CD4-positive, alpha-beta T cell treated with Interleukin-21 for 1 hour (primary cell): ENCODE data around the gene MFSD12.
"Not testable (repeated sequence)": the region's sequence is repeated elsewhere in the genome, so short reads cannot be mapped to it uniquely, and the experiment has no call there.

Experiments used
- DNase-seq: peaks from one replicate; pipeline ENCODE4 v3.0.0-alpha.2; 2020

Gene MFSD12

DNA sequence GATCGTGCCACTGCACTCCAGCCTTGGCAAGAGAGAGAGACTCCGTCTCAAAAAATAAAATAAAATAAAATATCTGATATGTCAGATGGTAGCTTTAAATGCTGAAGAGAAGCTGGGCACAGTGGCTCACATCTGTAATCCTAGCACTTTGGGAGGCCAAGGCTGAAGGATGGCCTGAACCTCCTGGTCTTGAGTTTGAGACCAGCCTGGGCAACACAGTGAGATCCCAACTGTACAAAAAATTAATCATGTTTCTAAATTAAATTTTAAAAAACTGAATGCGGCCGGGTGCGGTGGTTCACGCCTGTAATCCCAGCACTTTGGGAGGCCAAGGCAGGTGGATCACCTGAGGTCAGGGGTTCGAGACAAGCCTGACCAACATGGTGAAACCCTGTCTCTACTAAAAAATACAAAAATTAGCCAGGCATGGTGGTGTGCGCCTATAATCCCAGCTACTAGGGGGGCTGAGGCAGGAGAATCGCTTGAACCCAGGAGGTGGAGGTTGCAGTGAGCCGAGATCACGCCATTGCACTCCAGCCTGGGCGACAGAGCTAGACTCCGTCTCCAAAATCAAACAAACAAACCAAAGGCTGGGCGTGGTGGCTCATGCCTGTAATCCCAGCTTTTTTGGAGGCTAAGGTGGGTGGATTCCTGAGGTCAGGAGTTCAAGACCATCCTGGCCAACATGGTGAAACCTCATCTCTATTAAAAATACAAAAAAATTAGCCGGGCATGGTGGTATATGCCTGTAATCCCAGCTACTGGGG is 26.8 kb upstream of the MFSD12 start:
- DNase-seq = not testable (repeated sequence)

- DNase-seq = not testable (repeated sequence)
Observed at GRCh38 chr19:3581792-3582191, 24.4 kb upstream of the MFSD12 start.

GRCh38 chr19:3580156-3580934 is 23.0 kb upstream of the MFSD12 start:
- no peak for DNase-seq

- no peak for DNase-seq
Observed at GRCh38 chr19:3578390-3578789, 21.0 kb upstream of the MFSD12 start.

DNA sequence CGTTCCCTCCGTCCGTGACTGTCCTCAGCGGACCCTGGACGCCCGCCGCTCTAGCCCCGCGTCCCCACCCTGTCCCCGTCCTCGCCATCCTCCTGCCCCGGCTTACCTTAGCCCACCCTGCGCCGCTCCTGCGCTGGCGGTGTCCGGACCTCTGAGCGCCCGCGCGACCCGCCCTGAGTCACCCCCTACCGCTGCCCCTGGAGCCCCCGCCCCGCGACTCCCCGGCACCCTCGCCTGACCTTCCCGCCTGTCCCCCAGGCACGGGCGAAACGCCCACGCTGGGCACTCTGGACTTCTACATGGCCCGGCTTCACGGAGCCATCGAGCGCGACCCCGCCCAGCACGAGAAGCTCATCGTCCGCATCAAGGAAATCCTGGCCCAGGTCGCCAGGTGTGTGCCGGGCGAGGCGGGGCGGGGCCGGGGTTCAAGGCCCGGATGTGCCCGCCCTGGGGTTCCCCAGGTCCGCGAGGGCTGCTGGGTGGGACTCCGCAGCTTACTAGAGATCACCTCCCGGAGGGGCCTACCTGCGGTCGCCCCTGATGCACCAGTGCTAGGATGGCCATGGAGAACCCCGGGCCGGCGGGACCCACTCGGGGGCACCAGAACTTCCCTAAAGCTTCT is 20.4 kb upstream of the MFSD12 start:
- no peak for DNase-seq

DNA sequence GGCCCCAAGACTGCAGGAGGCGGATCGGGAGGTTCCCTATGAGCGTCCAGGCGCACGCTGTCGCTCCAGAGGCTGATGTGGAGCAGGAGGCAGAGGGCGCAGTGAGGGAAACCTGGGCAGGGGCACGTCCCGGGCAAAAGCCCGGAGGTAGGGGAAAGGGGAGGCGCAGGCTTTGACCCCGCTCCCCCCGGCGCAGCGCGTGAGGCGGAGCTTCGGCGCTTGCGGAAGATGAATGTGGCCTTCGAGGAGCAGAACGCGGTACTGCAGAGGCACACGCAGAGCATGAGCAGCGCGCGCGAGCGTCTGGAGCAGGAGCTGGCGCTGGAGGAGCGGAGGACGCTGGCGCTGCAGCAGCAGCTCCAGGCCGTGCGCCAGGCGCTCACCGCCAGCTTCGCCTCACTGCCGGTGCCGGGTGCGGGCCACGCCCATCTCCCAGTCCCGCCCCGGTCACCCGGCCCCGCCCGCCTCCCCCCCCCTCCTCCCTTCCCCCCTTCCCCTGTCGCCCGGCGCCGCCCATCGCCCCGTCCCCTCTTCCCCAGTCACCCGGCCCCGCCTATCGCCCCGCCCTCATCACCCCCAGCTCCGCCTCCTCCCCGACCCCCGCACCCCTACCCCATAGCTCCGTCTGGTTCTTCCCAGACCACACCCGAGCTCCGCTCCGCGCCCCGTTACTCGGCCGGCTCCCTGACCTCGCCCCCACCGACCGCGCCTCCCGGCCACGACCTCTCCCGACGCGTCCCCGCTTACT is 19.5 kb upstream of the MFSD12 start:
- no peak for DNase-seq

DNA sequence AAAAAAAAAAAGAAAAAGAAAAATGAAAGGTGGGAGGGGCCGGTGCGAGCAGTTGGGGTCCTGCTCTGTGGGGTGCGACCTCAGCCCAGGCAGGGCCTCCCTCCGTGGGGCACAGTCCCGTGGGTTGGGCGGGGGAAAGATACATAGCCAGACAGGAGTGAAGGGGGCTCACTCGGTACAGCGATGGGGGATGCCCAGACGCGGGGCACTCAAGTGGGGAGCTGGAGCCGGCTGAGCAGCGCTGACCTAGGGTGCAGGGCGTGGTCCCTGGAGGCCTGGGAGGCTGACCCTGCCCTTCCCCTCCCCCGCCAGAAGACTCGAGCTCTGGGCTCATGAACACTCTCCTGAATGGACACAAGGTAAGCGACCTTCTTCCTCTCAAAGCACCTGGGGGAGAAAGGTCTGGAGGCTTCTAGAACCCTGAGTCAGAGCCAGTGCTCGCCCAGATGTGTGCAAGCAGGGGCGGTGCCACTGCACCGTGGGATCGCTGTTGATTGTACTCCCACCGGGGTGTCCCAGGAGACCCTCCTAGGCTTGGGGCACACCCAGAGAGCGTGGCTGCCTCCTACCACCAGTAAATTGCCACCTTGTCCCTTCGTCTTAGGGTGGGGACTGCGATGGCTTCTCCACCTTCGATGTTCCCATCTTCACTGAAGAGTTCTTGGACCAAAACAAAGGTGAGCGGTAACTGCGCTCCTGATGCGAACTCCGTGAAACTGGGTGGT is 18.7 kb upstream of the MFSD12 start:
- no peak for DNase-seq

- peak; percentile 32 for DNase-seq
Observed at GRCh38 chr19:3575260-3575741, 17.9 kb upstream of the MFSD12 start.

DNA sequence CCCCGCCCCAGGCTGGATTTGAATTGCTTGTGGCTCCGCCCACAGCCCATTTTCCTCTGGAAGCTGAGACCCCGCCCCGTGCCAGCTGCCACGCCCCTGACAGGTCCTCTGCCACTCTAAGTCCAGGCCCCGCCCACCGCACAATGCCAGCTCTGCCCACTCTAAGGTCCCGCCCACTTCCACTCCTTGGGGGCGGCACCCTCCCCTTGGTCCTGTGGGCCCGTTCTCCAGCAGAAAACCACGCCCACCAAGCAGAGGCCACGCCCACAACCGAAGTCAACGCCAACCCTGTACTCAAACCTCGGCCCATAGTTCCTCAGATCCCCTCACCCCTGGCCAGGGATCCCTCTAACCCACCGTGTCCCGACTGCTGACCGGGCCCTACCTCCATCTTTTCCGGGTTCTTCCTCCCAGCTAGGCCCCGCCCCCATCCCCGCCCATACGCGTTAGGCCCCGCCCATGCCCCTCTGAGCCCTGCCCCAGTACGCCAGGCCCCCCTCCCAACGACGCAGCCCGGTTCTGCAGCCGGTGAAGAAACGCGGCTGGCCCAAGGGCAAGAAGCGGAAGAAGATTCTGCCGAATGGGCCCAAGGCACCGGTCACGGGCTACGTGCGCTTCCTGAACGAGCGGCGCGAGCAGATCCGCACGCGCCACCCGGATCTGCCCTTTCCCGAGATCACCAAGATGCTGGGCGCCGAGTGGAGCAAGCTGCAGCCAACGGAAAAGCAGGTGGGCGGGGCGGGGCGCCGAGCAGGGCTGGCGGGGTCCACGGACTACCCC is 16.7 kb upstream of the MFSD12 start:
- DNase-seq = peak; percentile 88

GRCh38 chr19:3573162-3573857 is 15.9 kb upstream of the MFSD12 start:
- DNase-seq = no peak

- no peak for DNase-seq
Observed at GRCh38 chr19:3572855-3573161, 15.4 kb upstream of the MFSD12 start, which contains the start of gene HMG20B. Gene HMG20B, plus strand, starts transcription at chr19:3572944. Its CDS starts 366 bp downstream, at chr19:3573310.

DNA sequence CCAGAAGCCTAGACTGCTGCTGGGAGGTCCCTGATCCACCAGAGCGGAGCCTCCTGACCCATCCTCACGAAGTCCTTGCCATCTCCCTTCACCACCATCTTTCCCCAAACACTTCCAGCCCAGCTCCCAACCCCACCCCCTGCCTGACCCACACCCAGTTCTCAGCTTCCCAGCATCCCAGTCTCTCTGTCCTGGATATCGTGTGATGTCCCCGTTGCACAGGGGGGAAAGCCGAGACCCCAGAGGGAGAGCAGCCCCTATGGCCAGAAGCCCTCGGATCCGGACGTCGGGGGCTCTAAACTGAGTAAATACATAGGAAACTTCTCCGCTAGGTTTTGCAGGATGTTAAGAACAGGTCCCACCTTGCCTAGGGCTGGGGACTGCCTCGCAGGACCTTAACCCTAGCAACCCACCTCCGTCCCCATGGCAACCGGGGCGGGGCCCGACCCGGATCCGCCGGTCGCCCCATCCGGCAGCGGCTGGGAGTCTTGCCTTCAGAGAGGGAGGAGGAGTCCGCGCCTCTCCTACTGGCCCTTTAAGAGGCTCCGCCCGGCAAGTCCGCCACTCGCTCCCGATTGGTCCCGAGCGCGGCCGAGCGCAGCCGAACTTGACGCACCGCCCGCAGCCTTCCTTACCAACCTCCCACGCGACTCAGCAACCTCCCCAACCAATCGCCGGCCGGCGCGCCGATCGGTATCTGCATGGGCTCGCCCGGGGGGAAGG is 14.9 kb upstream of the MFSD12 start:
- peak; percentile 100 for DNase-seq

DNA sequence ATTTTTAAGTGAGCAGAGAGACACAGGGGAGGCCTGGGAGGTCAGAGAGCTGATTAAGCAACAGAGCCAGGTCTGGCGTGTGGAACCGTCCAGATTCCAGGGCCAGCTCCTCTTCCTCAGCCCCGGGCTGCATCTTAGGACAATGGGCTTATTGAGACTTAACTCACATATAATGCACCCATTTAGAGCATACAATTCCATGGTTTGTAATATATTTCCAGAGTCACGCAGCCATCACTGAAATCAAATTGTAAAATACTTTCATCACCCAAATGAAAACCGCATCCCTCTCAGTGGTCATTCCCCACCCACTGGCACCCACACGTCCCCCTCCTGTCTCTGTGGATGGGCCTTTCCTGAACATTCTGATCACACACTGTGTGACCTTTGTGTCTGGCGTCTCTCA is 13.2 kb upstream of the MFSD12 start:
- no peak for DNase-seq

GRCh38 chr19:3570042-3570441 is 12.7 kb upstream of the MFSD12 start:
- DNase-seq = not testable (repeated sequence)

GRCh38 chr19:3565139-3565538 is 7.8 kb upstream of the MFSD12 start:
- DNase-seq = no peak

- DNase-seq = no peak
Observed at GRCh38 chr19:3563709-3564524, 6.5 kb upstream of the MFSD12 start.

DNA sequence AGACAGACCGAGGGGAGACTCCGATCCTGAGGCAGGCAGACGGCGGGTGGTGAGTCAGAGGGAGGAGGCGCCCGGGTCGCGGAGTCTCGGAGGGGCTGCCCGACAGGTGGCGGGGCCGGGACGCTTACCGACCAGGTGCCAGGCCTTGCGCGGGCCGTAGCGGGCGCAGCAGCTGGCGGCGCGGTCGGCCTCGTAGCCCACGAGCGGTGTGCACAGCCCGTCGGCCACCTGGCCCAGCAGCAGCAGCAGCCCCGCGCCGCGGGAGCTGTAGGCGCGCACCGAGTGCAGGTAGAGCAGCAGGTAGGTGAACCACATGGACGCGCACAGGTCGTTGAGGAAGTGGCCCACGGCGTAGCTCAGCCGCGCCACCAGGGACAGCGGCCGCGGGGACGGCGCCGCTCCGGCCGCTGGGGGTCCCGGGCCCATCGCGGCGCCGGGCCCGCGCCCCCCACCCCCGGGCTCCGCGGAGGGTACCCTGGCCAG is 367 bp downstream of the MFSD12 start:
- DNase-seq = peak; percentile 51

DNA sequence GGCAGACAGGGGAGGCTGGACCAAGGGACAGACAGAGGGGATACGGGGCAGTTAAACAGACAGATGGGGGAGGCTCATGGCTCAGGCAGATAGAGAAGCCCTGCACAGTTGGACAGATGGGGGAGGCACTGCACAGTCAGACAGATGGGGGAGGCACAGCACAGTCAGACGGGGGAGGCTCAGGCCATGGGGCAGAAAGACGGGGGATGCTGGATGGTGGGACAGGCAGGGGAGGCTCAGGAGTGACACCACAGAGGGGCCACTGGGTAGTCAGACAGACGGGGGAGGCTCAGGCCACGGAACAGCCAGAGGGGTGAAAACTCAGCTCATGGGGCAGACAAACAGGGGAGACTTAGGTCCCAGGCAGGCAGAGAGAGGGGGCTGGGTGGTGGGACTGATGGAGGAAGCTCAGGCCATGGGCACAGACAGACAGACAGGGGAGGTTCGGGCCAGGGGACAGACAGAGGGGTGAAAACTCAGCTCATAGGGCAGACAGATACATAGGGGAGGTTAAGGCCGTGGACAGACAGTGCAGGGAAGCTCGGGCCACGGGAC is 886 bp downstream of the MFSD12 start:
- no peak for DNase-seq
